ENCODE results near the gene CNOT3.

Gene CNOT3

DNA sequence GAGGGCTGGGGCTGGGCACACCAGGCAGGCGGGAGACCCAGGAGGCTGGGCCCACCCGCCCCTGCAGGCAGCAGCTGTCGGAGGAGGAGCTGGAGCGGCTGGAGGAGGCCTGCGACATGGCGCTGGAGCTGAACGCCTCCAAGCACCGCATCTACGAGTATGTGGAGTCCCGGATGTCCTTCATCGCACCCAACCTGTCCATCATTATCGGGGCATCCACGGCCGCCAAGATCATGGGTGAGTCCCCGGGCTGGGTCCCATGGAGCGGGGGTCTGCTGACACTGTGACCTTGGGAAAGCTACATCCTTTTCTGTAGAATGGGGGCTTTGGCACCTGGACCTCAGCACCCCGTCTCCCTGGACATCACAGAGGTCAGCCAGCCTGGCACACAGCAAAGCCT lies 13.9 kb upstream of the CNOT3 start:
- DNase-seq: no peak

DNA sequence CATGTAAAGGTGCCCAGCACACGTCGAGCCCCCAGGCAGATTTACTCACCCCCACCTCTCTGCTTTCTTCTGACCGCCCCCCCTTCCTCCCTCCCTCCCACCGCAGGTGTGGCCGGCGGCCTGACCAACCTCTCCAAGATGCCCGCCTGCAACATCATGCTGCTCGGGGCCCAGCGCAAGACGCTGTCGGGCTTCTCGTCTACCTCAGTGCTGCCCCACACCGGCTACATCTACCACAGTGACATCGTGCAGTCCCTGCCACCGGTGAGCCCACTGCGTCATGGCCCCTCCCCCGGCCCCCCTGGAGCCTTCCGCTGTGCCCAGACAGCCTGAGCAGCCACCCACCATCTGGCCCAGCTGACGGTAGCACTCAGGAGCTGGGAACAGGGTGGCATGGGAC lies 13.2 kb upstream of the CNOT3 start:
- no peak for DNase-seq

GRCh38 chr19:54125713-54126112 lies 11.8 kb upstream of the CNOT3 start:
- no peak for DNase-seq

DNA sequence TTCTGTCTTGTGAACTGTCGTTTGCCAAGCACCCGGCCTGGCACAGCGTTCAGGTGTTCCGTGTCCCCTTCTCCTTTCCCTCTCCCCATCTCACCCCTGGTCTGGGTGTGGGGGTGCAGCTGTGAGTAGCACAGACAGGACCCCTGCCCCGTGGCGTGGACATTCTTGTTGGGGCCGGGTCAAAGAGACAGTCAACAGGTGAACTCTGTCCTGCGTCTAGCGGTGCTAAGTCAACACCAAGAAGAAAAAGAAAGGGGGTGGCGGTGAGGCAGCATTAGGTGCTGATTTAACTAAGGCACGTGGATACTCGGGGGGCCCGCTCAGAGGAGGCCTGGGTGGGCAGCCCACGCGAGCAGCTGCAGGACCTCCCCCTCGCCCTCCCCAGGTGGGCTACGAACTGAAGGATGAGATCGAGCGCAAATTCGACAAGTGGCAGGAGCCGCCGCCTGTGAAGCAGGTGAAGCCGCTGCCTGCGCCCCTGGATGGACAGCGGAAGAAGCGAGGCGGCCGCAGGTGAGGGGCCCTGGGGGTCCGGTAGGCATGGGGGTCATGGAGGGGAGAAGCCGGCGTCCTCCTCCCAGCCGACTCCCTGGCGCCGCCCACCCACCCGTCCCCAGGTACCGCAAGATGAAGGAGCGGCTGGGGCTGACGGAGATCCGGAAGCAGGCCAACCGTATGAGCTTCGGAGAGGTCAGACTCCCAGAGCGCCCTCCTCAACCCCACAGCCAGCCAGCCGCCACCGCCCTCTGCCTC lies 9.7 kb upstream of the CNOT3 start:
- DNase-seq: no peak

DNA sequence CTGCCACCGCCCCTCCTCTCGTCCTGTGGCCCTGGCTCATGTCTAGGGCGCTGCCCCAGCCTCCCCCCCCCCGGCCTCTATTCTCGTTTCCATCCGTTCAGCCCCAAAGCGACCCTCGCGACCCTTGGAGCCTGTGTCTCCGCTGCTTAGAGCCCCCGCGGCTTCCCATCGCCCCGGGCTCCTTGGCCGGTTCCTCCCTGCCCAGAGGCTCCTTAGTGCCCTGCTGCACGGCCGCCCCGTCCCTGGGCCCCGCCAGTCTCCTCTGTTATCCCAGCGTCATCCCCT lies 9.2 kb upstream of the CNOT3 start:
- DNase-seq: no peak

- DNase-seq: no peak
Observed at GRCh38 chr19:54128796-54129616, 8.6 kb upstream of the CNOT3 start.

- DNase-seq: no peak
Observed at GRCh38 chr19:54129617-54129996, 8.0 kb upstream of the CNOT3 start.

GRCh38 chr19:54133312-54133956 lies 4.1 kb upstream of the CNOT3 start:
- DNase-seq: no peak

- DNase-seq: no peak
Observed at GRCh38 chr19:54133957-54134590, 3.5 kb upstream of the CNOT3 start.

- no peak for DNase-seq
Observed at GRCh38 chr19:54136086-54136863, 1.3 kb upstream of the CNOT3 start.

DNA sequence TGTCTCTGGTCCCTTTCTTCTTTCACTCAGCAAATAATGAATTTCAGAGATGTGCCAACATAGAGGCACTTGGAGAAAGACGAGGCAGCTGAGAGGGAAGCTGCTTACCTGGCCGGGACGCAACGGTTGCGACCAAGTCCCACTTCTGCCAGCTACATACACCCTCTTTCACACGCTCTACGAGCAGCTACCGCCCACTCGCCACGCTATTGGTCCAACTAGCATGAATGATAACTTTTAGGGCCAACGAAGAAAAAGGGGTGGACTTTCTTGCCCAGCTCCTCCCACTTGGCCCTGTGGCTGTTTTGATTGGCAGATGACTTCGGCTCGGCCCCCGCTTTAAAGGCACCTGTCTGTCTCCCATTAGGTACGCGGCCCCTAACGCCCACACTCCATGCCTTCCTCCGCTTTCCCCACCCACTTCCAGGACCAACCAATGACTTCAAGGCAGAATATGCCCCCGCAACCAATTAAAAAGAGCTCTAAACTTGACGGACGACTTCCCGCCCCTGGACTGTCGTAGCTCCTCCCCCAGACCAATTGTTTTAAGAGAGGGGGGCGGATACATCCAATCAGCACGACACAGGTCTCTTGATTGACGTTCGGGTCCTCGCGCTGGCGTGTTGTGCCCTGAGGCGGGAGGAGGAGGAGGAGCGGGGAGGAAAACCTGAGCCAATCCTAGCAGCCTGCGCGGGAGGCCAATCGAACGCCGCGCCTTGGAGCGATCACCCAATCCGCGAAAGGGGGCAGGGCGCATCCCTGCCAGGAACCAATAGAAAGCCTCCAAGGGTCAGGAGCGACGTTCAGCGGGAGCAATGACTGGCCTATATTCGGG lies 481 bp upstream of the CNOT3 start:
- peak; percentile 100 for DNase-seq

GRCh38 chr19:54138489-54139256 lies 1.1 kb downstream of the CNOT3 start:
- DNase-seq: no peak

DNA sequence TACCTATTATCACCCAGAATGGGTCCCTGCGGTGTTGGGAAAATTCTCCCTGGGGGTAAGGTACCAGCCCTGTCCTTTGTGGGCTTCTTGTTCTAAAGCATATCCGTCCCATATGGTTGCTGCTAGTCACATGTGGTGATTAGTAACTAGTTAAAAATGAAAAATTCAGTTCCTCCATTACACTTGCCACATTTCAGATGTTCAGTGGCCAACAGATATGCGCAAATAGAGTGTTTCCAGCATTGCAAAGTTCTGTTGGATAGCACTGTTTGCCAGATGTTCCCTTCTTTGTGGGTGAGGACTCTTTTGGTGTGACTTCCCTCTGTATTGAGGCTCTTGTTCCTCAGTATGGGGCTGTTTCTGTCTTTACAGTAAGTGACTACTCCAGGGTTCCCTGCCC lies 3.8 kb downstream of the CNOT3 start:
- no peak for DNase-seq

- DNase-seq: no peak
Observed at GRCh38 chr19:54142166-54142780, 4.7 kb downstream of the CNOT3 start.

GRCh38 chr19:54145541-54146158 lies 8.1 kb downstream of the CNOT3 start:
- DNase-seq: no peak

GRCh38 chr19:54147676-54148075 lies 10.1 kb downstream of the CNOT3 start:
- no peak for DNase-seq

DNA sequence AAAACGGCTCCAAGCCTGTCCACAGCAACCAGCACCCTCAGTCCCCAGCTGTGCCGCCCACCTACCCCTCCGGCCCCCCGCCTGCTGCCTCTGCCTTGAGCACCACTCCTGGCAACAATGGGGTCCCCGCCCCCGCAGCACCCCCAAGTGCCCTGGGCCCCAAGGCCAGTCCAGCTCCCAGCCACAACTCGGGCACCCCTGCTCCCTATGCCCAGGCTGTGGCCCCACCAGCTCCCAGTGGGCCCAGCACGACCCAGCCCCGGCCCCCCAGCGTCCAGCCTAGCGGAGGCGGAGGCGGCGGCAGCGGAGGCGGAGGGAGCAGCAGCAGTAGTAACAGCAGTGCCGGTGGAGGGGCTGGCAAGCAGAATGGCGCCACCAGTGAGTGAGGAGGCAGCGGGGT lies 10.6 kb downstream of the CNOT3 start:
- DNase-seq: no peak

- no peak for DNase-seq
Observed at GRCh38 chr19:54149021-54149812, 11.7 kb downstream of the CNOT3 start.

DNA sequence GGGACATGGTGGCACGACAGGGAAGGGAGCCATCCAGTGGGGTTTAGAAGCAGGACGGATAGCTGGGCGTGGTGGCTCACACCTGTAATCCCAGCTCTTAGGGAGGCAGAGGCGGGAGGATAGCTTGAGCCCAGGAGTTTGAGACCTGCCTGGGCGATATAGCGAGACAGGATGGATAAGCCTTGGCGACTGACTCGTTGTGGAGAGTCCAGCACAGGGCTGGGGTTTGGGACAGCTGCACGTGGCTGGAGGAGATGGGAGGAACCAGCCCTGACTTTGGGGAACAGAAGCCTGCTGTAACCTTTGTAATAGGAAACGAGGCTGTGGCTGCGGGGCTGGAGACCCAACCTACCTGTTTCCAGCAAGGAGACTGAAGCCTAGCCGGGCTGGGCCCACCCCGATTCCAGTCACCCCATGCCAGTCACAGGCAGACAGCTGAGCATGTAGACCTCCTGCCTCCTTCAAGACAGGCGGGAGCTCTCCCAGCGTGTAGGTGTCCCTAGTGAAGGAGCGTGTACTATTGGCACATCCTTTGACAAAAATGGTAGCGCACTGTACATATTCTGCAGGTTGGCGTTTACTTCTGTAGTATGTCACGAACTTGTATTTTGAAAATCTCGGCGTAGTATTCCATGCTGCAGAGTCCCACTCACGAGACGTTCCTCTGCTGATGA lies 13.9 kb downstream of the CNOT3 start:
- no peak for DNase-seq
